HG03565 (cell line): ENCODE measurements around the gene CATSPERE.
A peak's percentile ranks its signal among the peaks of the same experiment; 100 is the strongest.

Experiments
- ATAC-seq: cut with Tn5 transposase; IDR thresholded peaks from one replicate; pipeline ENCODE4 v1.9.1; 2021; ENCODE audit warnings: mild to moderate bottlenecking, moderate library complexity; ENCODE audit not compliant: unreplicated experiment

The CATSPERE gene

GRCh38 chr1:244461245-244462071 is at the start of gene CATSPERE:
Gene CATSPERE, plus strand, starts transcription at chr1:244461273. Its CDS starts 157 bp downstream, at chr1:244461430.
- ATAC-seq: peak; percentile 99

- ATAC-seq: no peak
These were observed 48.9 kb upstream of the CATSPERE start for GRCh38 chr1:244412176-244412575.

- no peak for ATAC-seq
These were observed 47.3 kb upstream of the CATSPERE start for GRCh38 chr1:244413736-244414135.

GRCh38 chr1:244414543-244414942 is 46.5 kb upstream of the CATSPERE start:
- ATAC-seq: no peak

GRCh38 chr1:244419024-244419423 is 42.0 kb upstream of the CATSPERE start:
- no peak for ATAC-seq

GRCh38 chr1:244422174-244422573 is 38.9 kb upstream of the CATSPERE start:
- ATAC-seq: no peak

- ATAC-seq: no peak
These were observed 36.3 kb upstream of the CATSPERE start for GRCh38 chr1:244424649-244425334.

- ATAC-seq: no peak
These were observed 33.4 kb upstream of the CATSPERE start for GRCh38 chr1:244427647-244428046.

GRCh38 chr1:244429818-244430217 is 31.3 kb upstream of the CATSPERE start:
- ATAC-seq: no peak

GRCh38 chr1:244431166-244431565 is 29.9 kb upstream of the CATSPERE start:
- ATAC-seq: no peak

- ATAC-seq: no peak
These were observed 25.4 kb upstream of the CATSPERE start for GRCh38 chr1:244435562-244436205.

- no peak for ATAC-seq
These were observed 24.6 kb upstream of the CATSPERE start for GRCh38 chr1:244436336-244437085.

GRCh38 chr1:244437086-244437468 is 24.0 kb upstream of the CATSPERE start:
- ATAC-seq: no peak

- ATAC-seq: no peak
These were observed 21.6 kb upstream of the CATSPERE start for GRCh38 chr1:244439391-244440032.

GRCh38 chr1:244442850-244443249 is 18.2 kb upstream of the CATSPERE start:
- no peak for ATAC-seq

GRCh38 chr1:244444854-244445253 is 16.2 kb upstream of the CATSPERE start:
- ATAC-seq: no peak

GRCh38 chr1:244445320-244446181 is 15.5 kb upstream of the CATSPERE start:
- ATAC-seq: no peak

- no peak for ATAC-seq
These were observed 14.0 kb upstream of the CATSPERE start for GRCh38 chr1:244447024-244447423.

GRCh38 chr1:244447552-244447951 is 13.5 kb upstream of the CATSPERE start:
- no peak for ATAC-seq
